ENCODE measurements around the gene ARHGEF26. TPM values are rescaled to one million over a fixed set of nuclear protein-coding genes. Genes with fewer than 3 reads are reported as not detected.

ARHGEF26 gene
- total RNA-seq, 1 experiment from 2014 or later = 13.7 TPM

DNA sequence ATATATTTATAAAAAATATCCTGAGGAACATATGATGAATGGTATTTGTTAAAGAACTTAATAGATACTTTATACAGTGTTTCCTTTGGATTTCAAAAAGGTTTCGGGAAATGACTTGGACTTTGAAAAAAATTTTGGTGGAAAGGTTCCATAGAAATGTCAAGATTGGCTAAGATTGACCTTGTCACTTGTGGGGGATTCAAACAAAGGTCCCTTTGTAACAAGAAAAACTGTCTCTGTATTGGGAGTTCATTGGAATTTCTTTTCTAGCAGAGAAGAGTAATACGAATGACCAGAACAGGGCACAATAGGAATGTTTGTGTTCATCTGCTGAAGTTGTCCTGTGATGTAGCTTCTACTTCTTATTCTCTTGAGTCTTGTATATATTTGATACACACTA is 43.2 kb downstream of the ARHGEF26 start:
- Histone ChIP-seq H3K4me1 (ENCODE audit: insufficient read depth, low read length) (no peaks in the 10 kb centered on the region), H3K79me1 (ENCODE audit: insufficient read depth, low read depth, low read length, poor library complexity, severe bottlenecking) (no peaks in the 10 kb centered on the region), H2BK20ac (ENCODE audit: low read depth, low read length, poor library complexity, severe bottlenecking) (no peak overlapping the region), H3K9ac (ENCODE audit: extremely low read depth, insufficient read length, low read length) (no peak overlapping the region), H3K23ac (ENCODE audit: insufficient read length, low read depth, low read length) (no peak overlapping the region), H2BK15ac (ENCODE audit: low read depth, low read length) (no peak overlapping the region), H2AK5ac (ENCODE audit: insufficient read length, low read length) (no peak overlapping the region), H3K14ac (ENCODE audit: insufficient read depth, low read length) (no peak overlapping the region), H3K79me2 (ENCODE audit: insufficient read depth, low read length) (no peaks in the 10 kb centered on the region), H3K18ac (ENCODE audit: insufficient read length, low read depth, low read length) (no peak overlapping the region), H3K27me3 (ENCODE audit: insufficient read depth, low read length) (no peaks in the 10 kb centered on the region), H2AFZ (ENCODE audit: low read length) (no peak overlapping the region), H3T11ph (ENCODE audit: low read length) (no peak overlapping the region), H3K4ac (ENCODE audit: low read depth, low read length) (no peak overlapping the region), H4K8ac (replicated peaks; ENCODE audit: insufficient read length, low read depth, low read length) (no peak overlapping the region), H4K20me1 (ENCODE audit: control insufficient read depth, insufficient read depth, insufficient read length) (no peaks in the 10 kb centered on the region), H4K91ac (ENCODE audit: insufficient read length, low read depth, low read length) (no peak overlapping the region), H2BK5ac (ENCODE audit: insufficient read length, low read length) (no peak overlapping the region), H2BK120ac (ENCODE audit: low read depth, low read length, poor library complexity, severe bottlenecking) (no peak overlapping the region), H3K56ac (ENCODE audit: insufficient read length, low read depth, low read length) (no peak overlapping the region), H3K4me2 (ENCODE audit: insufficient read depth, insufficient read length, low read length) (no peak overlapping the region), H3K27ac (ENCODE audit: insufficient read length, low read depth, low read length) (no peak overlapping the region), H4K5ac (ENCODE audit: insufficient read length, low read depth, low read length) (no peak overlapping the region), H3K9me3 (ENCODE audit: control insufficient read depth, low read depth, low read length) (no peaks in the 10 kb centered on the region), H2BK12ac (ENCODE audit: insufficient read length, low read depth, low read length) (no peak overlapping the region), H3K23me2 (ENCODE audit: insufficient read length, low read depth, low read length, poor library complexity, severe bottlenecking) (no peaks in the 10 kb centered on the region)
- WGBS (ENCODE audit: extremely low coverage, insufficient read length, low lambda C conversion rate) = no CpG with 5 or more reads among the region's 2 CpGs
- Mint-ChIP-seq H3K36me3 (ENCODE audit: insufficient read depth in 1 of 3, low read depth in 3 of 3) (no peaks in the 10 kb centered on the region), H3K4me1 (peaks cover 6 to 7% of the 10 kb centered on the region in 2 experiments; a peak in 2 of 4 replicates), H3K27me3 (ENCODE audit: low read depth) (no peaks in the 10 kb centered on the region), H3K9me3 (no peaks in the 10 kb centered on the region), H3K27ac (no peak overlapping the region), H3K4me3 (no peak overlapping the region)
- TF ChIP-seq, protein P1, sequence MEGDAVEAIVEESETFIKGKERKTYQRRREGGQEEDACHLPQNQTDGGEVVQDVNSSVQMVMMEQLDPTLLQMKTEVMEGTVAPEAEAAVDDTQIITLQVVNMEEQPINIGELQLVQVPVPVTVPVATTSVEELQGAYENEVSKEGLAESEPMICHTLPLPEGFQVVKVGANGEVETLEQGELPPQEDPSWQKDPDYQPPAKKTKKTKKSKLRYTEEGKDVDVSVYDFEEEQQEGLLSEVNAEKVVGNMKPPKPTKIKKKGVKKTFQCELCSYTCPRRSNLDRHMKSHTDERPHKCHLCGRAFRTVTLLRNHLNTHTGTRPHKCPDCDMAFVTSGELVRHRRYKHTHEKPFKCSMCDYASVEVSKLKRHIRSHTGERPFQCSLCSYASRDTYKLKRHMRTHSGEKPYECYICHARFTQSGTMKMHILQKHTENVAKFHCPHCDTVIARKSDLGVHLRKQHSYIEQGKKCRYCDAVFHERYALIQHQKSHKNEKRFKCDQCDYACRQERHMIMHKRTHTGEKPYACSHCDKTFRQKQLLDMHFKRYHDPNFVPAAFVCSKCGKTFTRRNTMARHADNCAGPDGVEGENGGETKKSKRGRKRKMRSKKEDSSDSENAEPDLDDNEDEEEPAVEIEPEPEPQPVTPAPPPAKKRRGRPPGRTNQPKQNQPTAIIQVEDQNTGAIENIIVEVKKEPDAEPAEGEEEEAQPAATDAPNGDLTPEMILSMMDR (conservative IDR thresholded peaks at IDR 0.05) = no peak
- no peak for DNase-seq

Data from H9 (cell line).